ENCODE data around the gene TMEM240. TPM values are rescaled to one million over a fixed set of nuclear protein-coding genes. Genes with fewer than 3 reads are reported as not detected.

The TMEM240 gene
- total RNA-seq, 1 donor from 2014 or later: 0.31 TPM

DNA sequence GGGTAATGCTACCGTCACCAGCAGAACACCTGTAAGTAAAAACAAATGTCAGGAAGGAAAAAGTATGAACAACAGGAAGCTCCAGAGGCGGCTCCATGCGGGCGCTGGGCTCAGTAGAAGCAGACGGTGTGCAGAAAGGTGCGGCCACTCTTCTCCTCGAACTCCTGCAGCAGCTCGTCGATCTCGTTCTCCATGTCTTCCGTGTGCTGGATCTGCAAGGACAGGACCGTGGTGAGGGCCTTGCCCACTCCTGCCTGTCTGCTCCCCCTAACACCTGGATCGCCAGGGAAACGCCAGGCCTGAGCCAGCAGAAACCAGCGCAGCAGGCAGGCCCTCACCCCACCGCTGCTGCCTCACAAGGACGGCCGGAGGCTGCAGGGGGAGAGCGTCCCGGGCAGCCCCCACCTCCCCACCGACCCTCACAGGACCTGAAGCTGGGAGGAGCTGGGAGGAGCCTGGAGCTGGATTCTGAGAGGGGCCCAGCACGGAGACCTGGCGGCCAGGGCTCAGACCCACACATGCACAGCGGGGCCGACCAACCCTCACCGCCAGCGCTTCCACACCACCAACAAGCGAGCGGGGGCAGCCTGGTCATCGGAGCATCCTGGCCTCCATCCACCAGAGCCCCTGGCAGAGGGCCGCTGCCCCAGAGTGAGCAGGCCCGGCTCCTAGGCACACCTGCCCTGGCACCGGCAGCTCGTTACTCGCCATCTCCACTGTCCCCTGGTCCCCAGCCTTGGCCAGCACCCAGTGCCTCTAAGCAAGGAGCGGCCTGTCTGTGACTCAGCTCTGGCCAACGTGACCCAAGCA, 1.7 kb upstream of the TMEM240 start:
- Mint-ChIP-seq H3K4me1 (peaks cover 4% of the 10 kb centered on the region), H3K4me3 (no peak overlapping the region), H3K27me3 (peaks cover 2% of the 10 kb centered on the region), H3K27ac (no peak overlapping the region), H3K36me3 (ENCODE audit: low read depth) (peaks cover 15% of the 10 kb centered on the region), H3K9me3 (no peaks in the 10 kb centered on the region)
- DNase-seq (no peak), ATAC-seq (ENCODE audit: low read depth) (no peak)
- POLR2A ChIA-PET: no interaction called here
- intact Hi-C loops (cut with micrococcal nuclease): no loop called here
- CTCF ChIA-PET: no interaction called here
- TF ChIP-seq, protein P1, sequence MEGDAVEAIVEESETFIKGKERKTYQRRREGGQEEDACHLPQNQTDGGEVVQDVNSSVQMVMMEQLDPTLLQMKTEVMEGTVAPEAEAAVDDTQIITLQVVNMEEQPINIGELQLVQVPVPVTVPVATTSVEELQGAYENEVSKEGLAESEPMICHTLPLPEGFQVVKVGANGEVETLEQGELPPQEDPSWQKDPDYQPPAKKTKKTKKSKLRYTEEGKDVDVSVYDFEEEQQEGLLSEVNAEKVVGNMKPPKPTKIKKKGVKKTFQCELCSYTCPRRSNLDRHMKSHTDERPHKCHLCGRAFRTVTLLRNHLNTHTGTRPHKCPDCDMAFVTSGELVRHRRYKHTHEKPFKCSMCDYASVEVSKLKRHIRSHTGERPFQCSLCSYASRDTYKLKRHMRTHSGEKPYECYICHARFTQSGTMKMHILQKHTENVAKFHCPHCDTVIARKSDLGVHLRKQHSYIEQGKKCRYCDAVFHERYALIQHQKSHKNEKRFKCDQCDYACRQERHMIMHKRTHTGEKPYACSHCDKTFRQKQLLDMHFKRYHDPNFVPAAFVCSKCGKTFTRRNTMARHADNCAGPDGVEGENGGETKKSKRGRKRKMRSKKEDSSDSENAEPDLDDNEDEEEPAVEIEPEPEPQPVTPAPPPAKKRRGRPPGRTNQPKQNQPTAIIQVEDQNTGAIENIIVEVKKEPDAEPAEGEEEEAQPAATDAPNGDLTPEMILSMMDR (IDR thresholded peaks at IDR 0.05): no peak

DNA sequence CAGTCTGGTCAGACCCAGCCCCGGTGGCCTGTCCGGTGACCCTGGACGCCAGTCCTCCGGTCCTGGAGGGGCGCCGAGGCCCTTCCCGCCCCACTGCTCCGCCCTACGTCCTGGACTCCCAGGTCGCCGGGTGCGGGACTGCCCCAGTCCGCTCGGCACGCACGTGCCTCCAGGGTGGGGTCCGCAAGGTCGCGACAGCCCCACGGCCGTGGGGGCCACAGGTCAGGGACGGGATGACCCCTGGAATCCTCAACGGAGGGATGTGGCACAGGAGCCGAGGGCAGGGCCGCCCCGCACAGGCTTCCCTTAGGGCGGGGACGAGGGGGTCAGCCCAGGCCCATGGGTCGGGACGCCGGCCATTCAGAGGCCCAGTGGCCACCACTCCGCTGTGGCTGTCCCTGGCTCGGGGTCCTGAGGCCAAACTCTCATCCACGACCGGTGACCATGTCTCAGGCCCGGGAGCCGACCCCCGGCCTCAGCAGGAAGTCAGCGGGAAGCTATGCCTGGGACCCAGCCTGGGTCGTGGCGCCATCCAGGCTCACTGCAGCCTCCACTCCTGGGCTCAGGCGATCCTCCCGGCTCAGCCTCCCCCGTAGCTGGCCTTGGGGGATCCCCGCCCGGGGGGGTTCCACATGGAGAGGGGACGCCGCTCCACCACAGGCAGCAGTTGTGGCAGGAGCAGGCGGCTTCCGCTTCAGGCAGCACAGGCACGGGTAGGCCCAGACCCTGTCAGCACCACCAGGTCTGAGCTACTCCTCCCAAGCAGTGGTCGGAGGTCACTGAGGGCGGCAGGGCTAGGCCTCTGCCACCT, 599 bp upstream of the TMEM240 start:
- Mint-ChIP-seq H3K36me3 (ENCODE audit: low read depth) (peaks cover 15% of the 10 kb centered on the region), H3K27me3 (peaks cover 2% of the 10 kb centered on the region), H3K4me3 (peak overlapping the region; percentile 35), H3K27ac (no peak overlapping the region), H3K9me3 (no peaks in the 10 kb centered on the region), H3K4me1 (peaks cover 4% of the 10 kb centered on the region)
- intact Hi-C loops (cut with micrococcal nuclease): no loop called here
- ATAC-seq (ENCODE audit: low read depth) (no peak), DNase-seq (no peak)
- ChIA-PET CTCF (no interaction called here), POLR2A (no interaction called here)
- TF ChIP-seq, protein P1 (IDR thresholded peaks at IDR 0.05): no peak

DNA sequence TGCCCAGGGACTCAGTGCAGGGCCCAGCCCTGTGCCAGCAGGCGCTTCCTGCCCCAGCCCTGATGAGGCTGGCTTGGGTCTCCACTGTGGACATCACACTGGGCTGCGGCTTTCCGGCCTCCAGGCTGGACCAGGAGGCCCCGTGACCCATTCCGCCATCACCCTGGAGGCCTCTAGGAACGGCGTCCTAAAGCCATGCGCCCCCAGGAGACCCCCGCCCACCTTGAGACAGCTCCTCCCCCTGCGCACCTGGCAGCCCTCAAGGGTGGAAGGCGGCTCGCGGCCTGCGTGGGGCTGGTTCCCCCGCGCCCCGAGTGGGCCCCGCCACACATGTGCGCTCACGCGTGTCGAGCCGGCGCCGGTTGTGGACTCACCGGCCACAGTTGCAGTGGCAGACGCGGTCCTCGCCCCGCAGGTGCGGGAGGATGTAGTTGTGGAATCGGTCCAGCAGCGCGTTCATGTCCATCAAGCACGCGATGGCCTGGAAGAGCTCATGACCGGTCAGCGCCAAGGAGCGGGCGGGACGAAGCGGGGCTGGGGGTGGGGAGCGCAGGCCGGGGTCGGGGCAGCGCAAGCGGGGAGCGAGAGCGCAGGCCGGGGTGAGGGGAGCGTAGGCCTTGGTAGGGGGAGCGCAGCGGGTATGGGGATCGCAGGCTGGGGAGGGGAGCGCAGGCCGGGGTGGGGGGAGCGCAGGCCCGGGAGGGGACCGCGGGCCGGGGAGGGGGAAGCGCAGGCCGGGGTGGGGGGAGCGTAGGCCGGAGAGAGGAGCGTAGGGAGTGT, 924 bp downstream of the TMEM240 start:
- ChIA-PET POLR2A (interaction anchor here (0.6 kb wide), 1 partner anchor 58 kb away, joined by 4 read pairs; no protein-coding TSS in a partner anchor), CTCF (no interaction called here)
- Mint-ChIP-seq H3K36me3 (ENCODE audit: low read depth) (peaks cover 15% of the 10 kb centered on the region), H3K4me3 (peak overlapping the region; percentile 72), H3K27ac (no peak overlapping the region), H3K27me3 (peaks cover 2% of the 10 kb centered on the region), H3K4me1 (peaks cover 4% of the 10 kb centered on the region), H3K9me3 (no peaks in the 10 kb centered on the region)
- ATAC-seq (ENCODE audit: low read depth) (no peak), DNase-seq (no peak)
- TF ChIP-seq, protein P1 (IDR thresholded peaks at IDR 0.05): no peak
- intact Hi-C loops (cut with micrococcal nuclease): no loop called here

DNA sequence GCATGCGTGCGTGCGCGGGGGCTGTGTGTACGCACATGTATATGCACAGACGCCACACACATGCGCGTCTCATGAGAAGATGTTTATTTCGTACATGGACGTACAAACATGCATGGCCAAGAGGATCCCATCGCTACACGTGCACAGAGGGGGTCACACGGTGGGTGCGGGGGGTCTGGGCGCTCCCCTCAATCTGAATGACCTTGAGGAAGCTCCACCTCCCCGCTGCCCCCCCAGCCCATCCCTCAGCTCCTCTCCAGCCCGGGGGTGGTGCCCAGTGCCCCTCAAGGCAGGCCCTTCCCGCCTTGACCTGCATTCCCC, 1.5 kb downstream of the TMEM240 start:
- Mint-ChIP-seq H3K27ac (no peak overlapping the region), H3K4me3 (peak overlapping the region; percentile 72), H3K4me1 (peaks cover 4% of the 10 kb centered on the region), H3K9me3 (no peaks in the 10 kb centered on the region), H3K36me3 (ENCODE audit: low read depth) (peaks cover 15% of the 10 kb centered on the region), H3K27me3 (peaks cover 2% of the 10 kb centered on the region)
- ATAC-seq (ENCODE audit: low read depth): no peak
- ChIA-PET CTCF (no interaction called here), POLR2A (interaction anchor here (0.6 kb wide), 1 partner anchor 58 kb away, joined by 4 read pairs; no protein-coding TSS in a partner anchor)
- TF ChIP-seq, protein P1 (IDR thresholded peaks at IDR 0.05): no peak
- intact Hi-C loops (cut with micrococcal nuclease): no loop called here
- no peak for DNase-seq

DNA sequence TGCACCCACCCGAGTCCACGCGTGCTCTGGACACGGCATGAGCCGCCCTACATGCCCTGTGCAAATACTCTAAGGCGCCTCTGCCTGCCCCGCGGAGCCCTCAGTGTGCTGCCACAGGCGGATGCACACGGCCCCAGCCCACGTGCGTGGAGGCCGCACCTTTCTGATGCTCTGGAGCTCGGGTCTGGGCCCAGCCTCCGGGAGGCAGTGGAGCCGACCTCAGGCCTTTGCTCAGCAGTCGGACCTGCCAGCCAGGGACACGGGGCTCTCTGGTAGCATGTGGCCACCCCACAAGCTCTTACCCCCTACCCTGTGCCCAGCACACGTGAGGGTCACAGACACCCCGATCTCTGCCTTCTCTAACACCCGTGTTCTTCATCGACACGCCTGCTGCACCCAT, 2.1 kb downstream of the TMEM240 start:
- DNase-seq (no peak), ATAC-seq (ENCODE audit: low read depth) (no peak)
- ChIA-PET CTCF (no interaction called here), POLR2A (no interaction called here)
- intact Hi-C loops (cut with micrococcal nuclease): no loop called here
- Mint-ChIP-seq H3K27me3 (peaks cover 2% of the 10 kb centered on the region), H3K4me1 (peaks cover 4% of the 10 kb centered on the region), H3K4me3 (no peak overlapping the region), H3K36me3 (ENCODE audit: low read depth) (peaks cover 13% of the 10 kb centered on the region), H3K9me3 (no peaks in the 10 kb centered on the region), H3K27ac (no peak overlapping the region)
- TF ChIP-seq, protein P1 (IDR thresholded peaks at IDR 0.05): no peak

All from activated B cell treated with CpG ODN at 0.5 μM for 24 hours (primary cell).